GM21737 (cell line): ENCODE measurements around the gene SMG1.
A peak's percentile ranks its signal among the peaks of the same experiment; 100 is the strongest.
"Not testable (repeated sequence)": the region's sequence is repeated elsewhere in the genome, so short reads cannot be mapped to it uniquely, and the experiment has no call there.

Experiments used
- ATAC-seq: cut with Tn5 transposase; IDR thresholded peaks from one replicate; pipeline ENCODE4 v1.9.1; 2021; ENCODE audit warnings: mild to moderate bottlenecking, moderate library complexity; ENCODE audit not compliant: unreplicated experiment

SMG1 gene

DNA sequence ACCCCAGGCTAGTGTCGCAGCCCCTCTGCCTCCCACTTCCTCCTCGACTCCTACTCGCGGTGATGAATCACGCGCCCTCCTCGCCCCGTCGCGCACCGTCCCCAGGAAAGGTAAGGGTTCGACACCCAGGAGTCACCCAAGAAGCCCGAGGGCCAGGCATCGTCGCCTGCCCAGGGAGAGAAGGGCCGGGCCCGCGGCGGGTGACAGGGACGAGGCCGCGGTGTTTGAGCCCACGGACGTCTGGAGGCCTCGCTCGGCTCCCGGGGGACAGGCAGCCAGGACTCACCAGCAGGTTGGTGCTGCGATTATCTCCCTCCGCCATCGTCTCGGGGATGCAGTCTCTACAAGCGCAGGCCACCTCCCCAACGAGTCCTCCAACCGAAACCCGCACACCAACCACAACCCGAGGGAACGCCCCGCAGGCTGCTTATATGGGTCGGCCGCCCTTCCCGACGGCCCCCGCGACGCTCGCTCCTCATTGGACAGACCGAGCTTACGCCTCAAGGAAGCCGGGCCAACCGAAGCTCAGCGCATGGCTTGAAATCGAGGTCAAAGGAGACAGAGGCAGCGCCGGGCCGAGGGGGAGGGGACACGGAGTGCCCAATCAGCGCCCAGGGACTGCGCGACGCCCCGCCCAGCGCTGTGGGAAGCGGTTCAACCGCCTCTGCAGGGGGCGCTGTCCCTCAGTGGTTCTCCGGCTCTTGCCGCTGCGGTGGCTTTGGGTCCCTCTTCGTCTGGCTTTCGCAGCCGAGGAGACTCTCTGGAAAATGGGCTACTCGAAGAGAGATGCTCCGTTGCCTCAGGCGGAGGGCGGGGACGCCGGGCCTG is 124.8 kb downstream of the SMG1 start, which contains the start of gene ARL6IP1:
TSS of gene ARL6IP1 (minus strand) at position 405 of the 828 bp plus-strand sequence. CDS start at position 322, 83 bp downstream.
- peak; percentile 94 for ATAC-seq

- ATAC-seq: no peak
Measured at GRCh38 chr16:18800775-18801144, 125.4 kb downstream of the SMG1 start.

- ATAC-seq: no peak
Measured at GRCh38 chr16:18800293-18800692, 125.9 kb downstream of the SMG1 start.

GRCh38 chr16:18799500-18799899 is 126.7 kb downstream of the SMG1 start:
- ATAC-seq: no peak

DNA sequence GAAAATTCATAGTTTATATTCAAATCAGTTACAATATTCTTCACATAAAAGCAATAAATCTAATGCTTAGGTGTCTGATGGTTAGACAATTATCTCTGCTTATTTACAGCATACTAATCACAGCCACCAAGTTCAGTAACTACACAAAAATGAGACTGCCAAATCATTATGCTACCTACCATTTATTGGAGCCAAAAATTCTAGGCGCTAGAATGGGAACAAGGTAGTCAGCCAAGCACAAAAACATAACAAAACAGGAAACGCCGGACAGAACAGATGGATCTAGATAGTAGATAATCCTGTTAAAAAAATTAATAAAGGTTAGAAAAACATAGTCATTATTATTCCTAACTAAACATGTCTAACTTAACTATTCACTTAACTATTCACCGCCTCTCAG is 128.5 kb downstream of the SMG1 start:
- ATAC-seq: no peak

DNA sequence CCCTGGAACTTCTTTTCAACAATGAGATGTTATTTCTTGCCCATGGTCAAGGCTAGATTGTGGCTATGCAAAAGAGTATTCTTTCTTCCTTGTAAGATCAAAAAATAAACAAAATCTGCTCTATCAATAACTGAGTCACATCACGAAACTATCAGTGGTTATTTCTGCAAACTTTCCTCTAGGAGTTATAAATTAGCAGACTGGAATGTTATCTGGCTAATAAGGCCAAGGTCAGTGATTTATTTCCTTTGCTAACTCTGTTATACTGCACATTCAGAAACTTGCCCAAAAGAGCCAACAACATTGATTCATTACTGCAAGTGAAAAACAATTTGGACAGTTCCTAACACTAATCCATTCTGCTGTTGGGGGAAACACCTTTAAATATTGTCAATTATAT is 129.8 kb downstream of the SMG1 start:
- ATAC-seq: no peak

DNA sequence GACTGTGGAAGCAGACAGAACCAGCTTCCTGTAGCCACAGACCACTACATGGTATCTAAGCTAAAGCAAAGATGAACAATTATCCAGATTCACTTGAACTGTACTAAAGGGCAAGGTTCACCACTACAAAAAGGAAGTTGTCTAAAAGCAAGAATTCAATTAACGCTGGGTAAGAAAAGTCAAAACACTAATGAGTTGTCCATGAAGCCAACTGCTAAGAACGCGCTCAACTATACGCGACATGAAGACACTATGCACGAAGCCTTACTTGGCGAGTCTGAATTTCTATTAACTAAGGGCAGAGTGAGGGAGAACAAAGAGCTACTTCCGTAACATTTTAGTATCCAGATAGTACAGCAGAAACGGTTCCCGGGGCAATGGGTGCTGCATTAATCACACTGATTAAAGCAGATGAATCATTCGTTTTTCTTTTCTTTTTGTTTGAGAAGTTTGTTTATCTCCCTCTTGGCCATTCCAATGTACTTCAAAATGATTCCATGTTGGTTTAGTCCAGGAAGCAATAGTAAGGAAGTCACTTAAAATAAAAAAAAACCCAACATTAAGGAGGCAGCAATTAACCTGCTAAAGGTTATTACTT is 133.3 kb downstream of the SMG1 start:
- no peak for ATAC-seq

DNA sequence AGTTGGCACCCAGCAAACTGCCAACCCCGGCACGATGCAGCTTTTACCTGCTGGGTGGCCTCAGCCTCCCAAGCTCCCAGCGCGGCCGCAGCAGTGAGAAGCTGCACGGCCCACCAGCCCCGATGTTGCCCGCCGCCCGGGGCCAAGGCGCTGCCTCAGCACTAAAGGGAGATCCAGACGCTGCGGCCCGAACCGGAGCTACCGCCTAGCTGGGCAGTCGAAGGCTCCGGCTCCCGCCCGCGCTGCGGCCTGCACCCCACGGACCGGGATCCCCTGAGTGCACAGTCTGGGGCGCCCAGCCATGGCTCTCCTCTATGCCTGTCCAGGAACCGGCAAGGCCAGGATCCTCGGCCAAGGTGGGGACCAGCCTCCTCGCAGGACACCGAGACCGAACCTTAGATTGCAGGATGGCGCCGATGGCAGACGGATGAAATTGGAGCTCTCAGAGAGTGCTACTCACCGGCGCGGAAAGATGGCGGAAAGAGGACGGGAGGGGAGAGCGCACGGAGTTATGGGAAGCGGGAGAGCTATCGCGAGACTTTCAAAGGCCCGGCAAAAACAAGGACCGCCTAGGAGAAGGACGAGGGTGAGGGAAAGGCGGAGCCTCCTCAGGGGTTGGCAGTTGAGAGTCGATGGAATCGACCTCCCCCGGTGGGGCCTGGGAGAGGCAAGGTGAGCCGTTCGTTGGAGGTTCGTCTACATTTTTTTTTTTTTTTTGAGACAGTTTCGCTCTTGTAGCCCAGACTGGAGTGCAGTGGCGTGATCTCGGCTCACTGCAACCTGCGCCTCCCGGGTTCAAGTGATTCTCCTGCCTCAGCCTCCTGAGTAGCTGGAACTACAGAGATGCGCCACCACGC is 136.1 kb downstream of the SMG1 start, which contains the start of gene RPS15A:
TSS of gene RPS15A (minus strand) at position 485 of the 857 bp plus-strand sequence. CDS start 1,221 bp downstream, outside the sequence.
- peak; percentile 89 for ATAC-seq

DNA sequence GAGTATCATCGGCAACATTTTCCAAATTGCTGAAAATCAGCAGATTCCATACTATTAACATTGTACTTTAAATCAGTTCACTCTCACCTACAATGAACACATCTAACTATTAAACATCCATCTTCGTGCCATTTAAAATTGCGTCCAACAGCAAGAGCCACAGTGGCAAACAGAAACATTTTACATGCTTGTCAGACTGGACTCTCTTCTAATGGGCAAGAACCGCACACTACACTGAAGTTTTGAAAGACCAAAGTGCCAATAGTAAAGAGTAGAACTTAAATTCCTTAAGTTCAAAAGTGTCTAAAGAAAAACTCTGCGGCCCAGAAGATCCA is 136.7 kb downstream of the SMG1 start:
- no peak for ATAC-seq

GRCh38 chr16:18788828-18789514 is 137.2 kb downstream of the SMG1 start:
- ATAC-seq: no peak

DNA sequence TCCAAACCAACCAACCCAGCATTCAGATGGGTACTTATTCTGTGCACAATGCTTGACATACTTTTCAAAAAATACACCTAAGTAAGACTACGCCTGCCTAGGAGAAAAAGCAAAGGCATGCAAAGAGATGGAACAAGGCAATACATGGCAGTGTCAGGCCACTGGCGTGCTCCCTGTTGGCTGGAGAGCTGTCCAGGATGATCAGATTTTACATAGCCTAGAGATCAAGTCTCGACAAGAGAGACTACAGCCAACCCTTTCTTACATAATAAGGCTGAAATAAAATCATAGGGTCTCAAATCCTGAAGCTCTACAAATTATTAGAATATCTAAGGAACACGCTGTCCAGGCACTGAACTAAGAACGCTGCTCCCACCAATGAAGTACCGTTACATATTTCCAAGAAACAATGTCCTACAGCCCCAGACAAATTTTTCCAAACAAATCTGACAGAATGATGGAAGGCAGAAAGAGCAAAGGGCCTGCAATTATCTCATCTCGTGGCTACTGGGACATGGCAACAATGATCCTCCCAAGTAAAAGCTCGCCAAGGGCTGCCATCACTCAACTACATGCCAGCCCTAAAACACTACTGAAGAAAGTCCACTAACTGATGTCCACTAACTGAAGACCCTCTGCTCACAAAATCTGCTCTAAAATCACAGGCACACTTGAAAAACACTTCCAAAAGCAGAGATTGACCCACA is 141.1 kb downstream of the SMG1 start:
- ATAC-seq: no peak

DNA sequence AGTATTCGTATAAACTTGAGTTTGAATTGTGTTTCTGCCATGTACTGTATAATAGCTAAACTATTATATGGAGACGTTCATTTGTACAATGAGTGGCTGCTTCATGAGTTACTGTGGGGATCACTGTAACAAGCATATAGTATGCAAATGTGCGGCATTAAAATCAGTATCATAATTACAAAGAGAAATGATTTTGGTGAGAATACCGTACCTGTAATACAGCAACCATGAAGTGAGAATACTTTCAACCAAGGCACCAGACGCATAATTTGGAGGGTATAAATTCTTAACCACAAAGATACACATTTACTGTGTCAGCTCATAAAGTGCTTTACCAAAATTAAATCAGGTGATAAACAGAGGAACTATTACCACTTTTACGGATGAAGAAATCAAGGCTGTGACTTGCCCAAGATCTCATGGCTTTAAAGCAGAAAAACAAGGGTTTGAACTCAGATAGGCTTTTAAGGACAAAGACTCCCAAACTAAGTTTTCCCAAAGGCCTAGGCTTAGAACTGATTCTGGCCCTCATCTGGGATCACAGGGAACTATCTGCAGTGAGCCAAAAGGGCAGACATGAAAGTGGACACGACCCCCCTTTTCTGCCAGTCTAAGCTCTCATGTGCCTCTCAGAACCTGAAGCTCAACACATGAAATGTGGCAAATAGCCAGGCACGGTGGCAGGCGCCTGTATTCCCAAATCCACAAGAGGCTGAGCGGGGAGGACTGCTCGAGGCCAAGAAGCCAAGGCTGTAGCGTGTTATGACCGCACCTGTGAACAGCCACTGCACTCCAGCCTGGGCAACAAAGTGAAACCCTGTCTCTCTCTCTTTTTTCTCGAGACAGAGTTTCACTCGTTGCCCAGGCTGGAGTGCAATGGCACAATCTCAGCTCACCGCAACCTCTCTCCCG is 142.5 kb downstream of the SMG1 start:
- ATAC-seq: no peak

DNA sequence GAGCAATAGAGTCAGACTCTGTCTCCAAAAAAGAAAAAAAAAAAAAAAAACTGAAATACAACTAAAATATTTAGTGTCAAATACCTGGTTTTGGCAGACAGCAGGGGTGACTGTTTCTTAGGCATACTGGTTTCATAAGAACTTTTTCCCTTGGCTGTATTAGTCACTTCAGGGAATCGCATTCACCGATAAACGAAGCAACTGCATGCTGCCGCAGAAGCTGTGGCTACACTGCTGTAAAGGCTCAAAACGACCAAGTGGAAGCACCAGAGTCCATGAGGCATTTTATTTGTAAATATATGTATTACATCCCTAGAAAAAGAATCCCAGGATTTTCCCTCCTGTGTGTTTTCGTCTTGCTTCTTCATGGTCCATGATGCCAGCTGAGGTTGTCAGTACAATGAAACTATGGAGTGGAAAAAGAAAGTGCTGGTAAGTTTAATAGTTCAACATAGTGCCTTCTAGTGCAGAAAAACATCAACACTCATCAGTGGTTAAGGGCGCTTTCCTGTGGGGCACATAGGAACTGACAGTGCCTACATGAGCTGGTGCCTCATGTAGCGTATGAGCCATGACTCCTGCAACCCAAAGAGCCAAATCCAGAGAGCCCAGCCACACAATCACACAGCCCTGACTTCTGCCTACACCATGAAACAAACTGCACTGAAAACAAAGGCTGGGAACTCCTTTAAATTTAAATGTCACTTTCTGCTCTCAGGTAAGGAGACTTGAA is 143.3 kb downstream of the SMG1 start:
- no peak for ATAC-seq

- not testable (repeated sequence) for ATAC-seq
Measured at GRCh38 chr16:18781232-18781631, 145.0 kb downstream of the SMG1 start.

DNA sequence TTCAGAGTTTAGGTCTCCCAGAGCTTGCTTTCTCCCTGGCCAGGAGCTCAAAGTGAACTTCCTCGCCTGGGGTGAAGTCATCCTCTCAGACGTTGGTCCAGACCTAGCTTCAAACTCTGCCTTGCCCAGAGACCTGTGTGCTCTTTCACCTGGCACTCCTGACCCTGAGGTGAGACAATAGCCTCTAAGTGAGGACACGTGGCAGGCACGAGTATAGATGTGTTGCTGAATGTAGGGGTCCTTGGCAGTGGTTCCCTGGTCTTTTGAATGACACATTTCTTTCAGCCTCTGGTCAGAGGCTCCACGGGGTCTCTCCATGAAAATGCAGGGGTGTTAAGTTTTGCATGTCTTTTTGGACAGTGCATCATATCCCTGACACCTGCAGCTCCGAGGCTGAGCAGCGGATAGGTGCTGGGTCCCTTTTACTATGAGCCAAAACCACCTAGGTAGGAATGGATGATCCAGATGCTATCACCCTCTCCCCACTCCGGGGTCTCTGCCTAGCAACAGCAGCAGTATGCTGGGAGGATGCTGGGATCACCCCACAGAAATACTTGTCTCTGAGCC is 145.7 kb downstream of the SMG1 start:
- ATAC-seq: not testable (repeated sequence)

GRCh38 chr16:18777664-18778063 is 148.5 kb downstream of the SMG1 start:
- not testable (repeated sequence) for ATAC-seq

- not testable (repeated sequence) for ATAC-seq
Measured at GRCh38 chr16:18776334-18776733, 149.9 kb downstream of the SMG1 start.

GRCh38 chr16:18774651-18775050 is 151.6 kb downstream of the SMG1 start:
- not testable (repeated sequence) for ATAC-seq
